ENCODE results near the gene WDR31. TPM values are rescaled to one million over a fixed set of nuclear protein-coding genes. Genes with fewer than 3 reads are reported as not detected.

WDR31 gene
- total RNA-seq, 4 donors from 2014 or later: 0.29 to 3.6 (median 2.8) TPM

GRCh38 chr9:113376634-113377567 is 36.8 kb upstream of the WDR31 start, which contains the start of gene HDHD3:
TSS of gene HDHD3 (minus strand) at chr9:113376986. CDS start at chr9:113374354, 2,632 bp downstream.
- peak within 1 kb of the TSS; percentile 81 to 89 for H3K27ac ChIP-seq
- peaks cover 0 to 5% of the 10 kb centered on the region in 2 donors for H3K4me1 ChIP-seq
- TF ChIP-seq, protein P1, sequence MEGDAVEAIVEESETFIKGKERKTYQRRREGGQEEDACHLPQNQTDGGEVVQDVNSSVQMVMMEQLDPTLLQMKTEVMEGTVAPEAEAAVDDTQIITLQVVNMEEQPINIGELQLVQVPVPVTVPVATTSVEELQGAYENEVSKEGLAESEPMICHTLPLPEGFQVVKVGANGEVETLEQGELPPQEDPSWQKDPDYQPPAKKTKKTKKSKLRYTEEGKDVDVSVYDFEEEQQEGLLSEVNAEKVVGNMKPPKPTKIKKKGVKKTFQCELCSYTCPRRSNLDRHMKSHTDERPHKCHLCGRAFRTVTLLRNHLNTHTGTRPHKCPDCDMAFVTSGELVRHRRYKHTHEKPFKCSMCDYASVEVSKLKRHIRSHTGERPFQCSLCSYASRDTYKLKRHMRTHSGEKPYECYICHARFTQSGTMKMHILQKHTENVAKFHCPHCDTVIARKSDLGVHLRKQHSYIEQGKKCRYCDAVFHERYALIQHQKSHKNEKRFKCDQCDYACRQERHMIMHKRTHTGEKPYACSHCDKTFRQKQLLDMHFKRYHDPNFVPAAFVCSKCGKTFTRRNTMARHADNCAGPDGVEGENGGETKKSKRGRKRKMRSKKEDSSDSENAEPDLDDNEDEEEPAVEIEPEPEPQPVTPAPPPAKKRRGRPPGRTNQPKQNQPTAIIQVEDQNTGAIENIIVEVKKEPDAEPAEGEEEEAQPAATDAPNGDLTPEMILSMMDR (IDR thresholded peaks at IDR 0.05): no peak
- TF ChIP-seq POLR2A (IDR thresholded peaks at IDR 0.05): peak; percentile 47 to 84
- H3K9me3 ChIP-seq: no peaks in the 10 kb centered on the region
- H3K4me3 ChIP-seq: peak within 1 kb of the TSS; percentile 74 to 83
- H3K36me3 ChIP-seq: no peaks in the 10 kb centered on the region
- H3K27me3 ChIP-seq: no peaks in the 10 kb centered on the region
- DNase-seq: peak; percentile 81 to 82
- intact Hi-C loops (cut with DNase I; ENCODE audit: low total_unique reads): no loop called here

DNA sequence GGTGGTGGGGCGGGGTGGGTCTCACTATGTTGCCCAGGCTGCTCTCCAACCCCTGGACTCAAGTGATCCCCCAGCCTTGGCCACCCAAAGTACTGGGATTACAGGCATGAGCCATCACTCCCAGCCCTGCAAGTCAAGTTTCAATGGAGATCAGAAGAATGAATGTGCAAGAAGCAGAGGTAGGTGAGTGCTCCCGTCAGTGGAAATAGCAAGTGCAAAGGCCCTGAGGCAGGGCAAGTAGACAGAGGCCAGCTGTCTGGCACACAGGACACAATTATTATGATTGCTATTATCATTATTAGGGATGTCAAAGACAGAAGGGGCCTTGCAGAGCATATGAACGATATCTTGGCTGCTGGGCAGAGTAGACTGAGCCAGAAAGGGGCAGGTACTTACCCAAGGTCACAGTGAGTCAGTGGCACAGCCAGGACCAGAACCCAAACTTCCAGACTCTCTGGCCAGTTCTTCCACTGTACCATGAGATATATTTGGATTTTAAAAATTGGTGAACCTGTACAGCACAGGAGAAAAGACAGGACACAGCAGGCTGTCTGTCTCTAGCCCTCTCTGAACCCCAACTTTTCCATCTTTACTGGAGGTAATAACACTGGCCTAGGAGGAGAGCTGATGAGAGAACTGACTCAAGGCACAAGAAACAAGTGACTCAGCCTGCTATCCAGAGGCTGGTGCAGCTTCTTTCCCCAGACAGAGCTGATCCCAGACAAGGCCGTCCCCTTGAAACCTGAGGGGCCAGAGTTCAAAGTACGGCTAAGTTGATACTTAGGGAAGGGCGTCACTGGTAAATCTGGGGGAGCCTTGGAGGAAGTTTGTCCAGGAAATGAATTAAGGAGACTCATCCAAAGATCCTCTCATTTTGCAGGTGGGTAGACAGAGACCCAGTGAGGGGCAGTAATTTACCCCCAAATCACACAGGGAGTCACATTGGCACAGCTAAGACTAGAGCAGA is 35.3 kb upstream of the WDR31 start:
- Histone ChIP-seq H3K27me3 (no peaks in the 10 kb centered on the region), H3K36me3 (no peaks in the 10 kb centered on the region), H3K4me1 (peaks cover 0 to 5% of the 10 kb centered on the region in 2 donors), H3K4me3 (peak overlapping the region in 1 of 2 donors; percentile 83), H3K27ac (no peak overlapping the region), H3K9me3 (no peaks in the 10 kb centered on the region)
- DNase-seq: no peak
- intact Hi-C loops (cut with DNase I; ENCODE audit: low total_unique reads): no loop called here
- TF ChIP-seq POLR2A (IDR thresholded peaks at IDR 0.05): no peak
- TF ChIP-seq, protein P1 (IDR thresholded peaks at IDR 0.05): no peak

GRCh38 chr9:113373676-113374392 is 33.8 kb upstream of the WDR31 start:
- H3K4me1 ChIP-seq: peaks cover 0 to 5% of the 10 kb centered on the region in 2 donors
- TF ChIP-seq POLR2A (IDR thresholded peaks at IDR 0.05): no peak
- TF ChIP-seq, protein P1 (IDR thresholded peaks at IDR 0.05): no peak
- no peak overlapping the region for H3K27ac ChIP-seq
- H3K4me3 ChIP-seq: no peak overlapping the region
- H3K36me3 ChIP-seq: no peaks in the 10 kb centered on the region
- intact Hi-C loops (cut with DNase I; ENCODE audit: low total_unique reads): no loop called here
- no peaks in the 10 kb centered on the region for H3K27me3 ChIP-seq
- H3K9me3 ChIP-seq: no peaks in the 10 kb centered on the region
- DNase-seq: no peak

GRCh38 chr9:113373256-113373655 is 33.2 kb upstream of the WDR31 start:
- Histone ChIP-seq H3K36me3 (no peaks in the 10 kb centered on the region), H3K27ac (no peak overlapping the region), H3K27me3 (no peaks in the 10 kb centered on the region), H3K4me3 (no peak overlapping the region), H3K4me1 (peaks cover 0 to 5% of the 10 kb centered on the region in 2 donors), H3K9me3 (no peaks in the 10 kb centered on the region)
- DNase-seq: no peak
- intact Hi-C loops (cut with DNase I; ENCODE audit: low total_unique reads): no loop called here
- TF ChIP-seq, protein P1 (IDR thresholded peaks at IDR 0.05): no peak
- no peak for TF ChIP-seq POLR2A (IDR thresholded peaks at IDR 0.05)
